ENCODE data around the gene GPC6.

GPC6 gene

DNA sequence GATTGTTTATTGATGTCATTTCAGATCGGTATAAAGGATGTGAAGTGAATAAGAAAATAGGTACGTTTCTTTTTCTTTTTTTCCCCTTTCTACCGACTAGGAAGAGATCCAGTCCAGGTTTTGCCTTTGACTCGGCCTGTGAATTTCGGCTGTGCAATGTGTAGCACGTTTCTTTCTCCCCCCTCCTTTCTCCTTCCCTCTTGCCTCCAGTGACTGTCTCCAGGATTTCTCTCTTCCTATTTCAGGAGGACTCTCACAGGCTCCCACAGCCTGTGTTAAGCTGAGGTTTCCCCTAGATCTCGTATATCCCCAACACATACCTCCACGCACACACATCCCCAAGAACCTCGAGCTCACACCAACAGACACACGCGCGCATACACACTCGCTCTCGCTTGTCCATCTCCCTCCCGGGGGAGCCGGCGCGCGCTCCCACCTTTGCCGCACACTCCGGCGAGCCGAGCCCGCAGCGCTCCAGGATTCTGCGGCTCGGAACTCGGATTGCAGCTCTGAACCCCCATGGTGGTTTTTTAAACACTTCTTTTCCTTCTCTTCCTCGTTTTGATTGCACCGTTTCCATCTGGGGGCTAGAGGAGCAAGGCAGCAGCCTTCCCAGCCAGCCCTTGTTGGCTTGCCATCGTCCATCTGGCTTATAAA lies at the start of gene GPC6:
Gene GPC6 (plus strand): TSS at position 185 of the 657 bp plus-strand sequence.
- Histone ChIP-seq H3K79me2 (ENCODE audit: insufficient read depth, low read depth) (peaks cover 48% of the 10 kb centered on the region), H3K27ac (peak within 1 kb of the TSS; percentile 84), H2AFZ (ENCODE audit: low read depth) (peak within 1 kb of the TSS; percentile 71), H3K9ac (peak within 1 kb of the TSS; percentile 85), H3K4me3 (IDR thresholded peaks at IDR 0.05; ENCODE audit: insufficient read depth, low read depth, low read length) (no peak within 1 kb of the TSS), H3K4me1 (ENCODE audit: low read depth, poor library complexity, severe bottlenecking) (peaks cover 33% of the 10 kb centered on the region), H3K4me2 (peak within 1 kb of the TSS; percentile 95), H3K27me3 (ENCODE audit: insufficient read depth, low read depth) (no peaks in the 10 kb centered on the region), H4K20me1 (ENCODE audit: insufficient read depth) (no peaks in the 10 kb centered on the region), H3K36me3 (ENCODE audit: insufficient read depth) (no peaks in the 10 kb centered on the region)
- TF ChIP-seq, protein P1, sequence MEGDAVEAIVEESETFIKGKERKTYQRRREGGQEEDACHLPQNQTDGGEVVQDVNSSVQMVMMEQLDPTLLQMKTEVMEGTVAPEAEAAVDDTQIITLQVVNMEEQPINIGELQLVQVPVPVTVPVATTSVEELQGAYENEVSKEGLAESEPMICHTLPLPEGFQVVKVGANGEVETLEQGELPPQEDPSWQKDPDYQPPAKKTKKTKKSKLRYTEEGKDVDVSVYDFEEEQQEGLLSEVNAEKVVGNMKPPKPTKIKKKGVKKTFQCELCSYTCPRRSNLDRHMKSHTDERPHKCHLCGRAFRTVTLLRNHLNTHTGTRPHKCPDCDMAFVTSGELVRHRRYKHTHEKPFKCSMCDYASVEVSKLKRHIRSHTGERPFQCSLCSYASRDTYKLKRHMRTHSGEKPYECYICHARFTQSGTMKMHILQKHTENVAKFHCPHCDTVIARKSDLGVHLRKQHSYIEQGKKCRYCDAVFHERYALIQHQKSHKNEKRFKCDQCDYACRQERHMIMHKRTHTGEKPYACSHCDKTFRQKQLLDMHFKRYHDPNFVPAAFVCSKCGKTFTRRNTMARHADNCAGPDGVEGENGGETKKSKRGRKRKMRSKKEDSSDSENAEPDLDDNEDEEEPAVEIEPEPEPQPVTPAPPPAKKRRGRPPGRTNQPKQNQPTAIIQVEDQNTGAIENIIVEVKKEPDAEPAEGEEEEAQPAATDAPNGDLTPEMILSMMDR (conservative IDR thresholded peaks at IDR 0.05; ENCODE audit: low read depth, low read length), result no peak

DNA sequence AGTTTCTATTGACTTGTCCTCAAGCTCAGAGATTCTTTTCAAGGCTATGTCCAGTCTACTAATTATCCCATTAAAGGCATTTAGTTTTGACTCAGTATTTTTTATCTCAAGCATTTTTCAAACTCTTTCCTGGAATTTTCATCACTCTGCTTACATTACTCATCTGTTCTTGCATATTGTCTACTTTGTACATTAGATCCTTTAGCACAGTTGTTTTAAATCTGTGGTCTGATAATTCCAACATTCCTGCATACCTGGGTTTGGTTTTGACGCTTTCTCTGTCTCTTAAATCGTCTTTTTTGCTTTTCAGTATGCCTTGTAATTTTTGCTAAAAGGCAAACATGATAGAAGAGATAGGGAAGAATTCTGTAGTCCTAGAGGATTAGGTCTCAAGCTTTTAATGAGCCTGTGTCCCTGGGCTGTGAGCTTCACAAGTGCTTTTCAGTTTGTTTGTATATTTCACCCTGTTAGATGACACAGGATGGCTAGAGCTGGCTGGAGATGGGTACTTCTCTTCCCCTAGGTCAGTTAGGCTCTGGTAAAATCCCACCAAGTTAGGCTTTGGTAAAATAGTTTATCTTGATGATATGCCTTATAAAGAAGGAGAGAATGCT lies 46.1 kb upstream of the GPC6 start:
- Histone ChIP-seq H3K79me2 (ENCODE audit: insufficient read depth, low read depth) (no peaks in the 10 kb centered on the region), H3K9ac (no peak overlapping the region), H3K4me2 (no peak overlapping the region), H3K27ac (no peak overlapping the region), H3K4me1 (ENCODE audit: low read depth, poor library complexity, severe bottlenecking) (no peaks in the 10 kb centered on the region), H2AFZ (ENCODE audit: low read depth) (no peak overlapping the region), H3K36me3 (ENCODE audit: insufficient read depth) (no peaks in the 10 kb centered on the region), H3K4me3 (IDR thresholded peaks at IDR 0.05; ENCODE audit: insufficient read depth, low read depth, low read length) (no peak overlapping the region), H3K27me3 (ENCODE audit: insufficient read depth, low read depth) (no peaks in the 10 kb centered on the region), H4K20me1 (ENCODE audit: insufficient read depth) (no peaks in the 10 kb centered on the region)
- TF ChIP-seq, protein P1 (conservative IDR thresholded peaks at IDR 0.05; ENCODE audit: low read depth, low read length), result no peak

DNA sequence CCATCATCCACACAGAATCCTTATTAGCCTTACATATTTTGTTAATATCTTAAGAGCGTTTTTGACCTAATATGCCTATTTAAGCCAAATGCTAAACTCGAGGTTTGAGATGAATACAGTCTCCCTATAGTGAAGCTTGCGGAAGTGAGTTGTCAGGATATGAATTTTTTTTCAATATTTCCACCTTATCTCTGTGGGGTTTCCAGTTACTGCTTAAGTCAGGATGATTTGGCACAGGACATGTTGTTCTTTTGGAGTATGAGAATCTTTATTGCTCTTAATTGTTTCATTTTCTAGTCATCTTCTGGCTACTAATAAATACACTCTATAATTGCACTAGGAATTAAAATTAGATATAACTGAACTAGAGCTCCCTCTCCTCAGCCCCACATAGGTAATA lies 44.2 kb upstream of the GPC6 start:
- Histone ChIP-seq H3K27ac (no peak overlapping the region), H4K20me1 (ENCODE audit: insufficient read depth) (no peaks in the 10 kb centered on the region), H3K9ac (no peak overlapping the region), H3K4me3 (IDR thresholded peaks at IDR 0.05; ENCODE audit: insufficient read depth, low read depth, low read length) (no peak overlapping the region), H2AFZ (ENCODE audit: low read depth) (no peak overlapping the region), H3K79me2 (ENCODE audit: insufficient read depth, low read depth) (no peaks in the 10 kb centered on the region), H3K36me3 (ENCODE audit: insufficient read depth) (no peaks in the 10 kb centered on the region), H3K4me1 (ENCODE audit: low read depth, poor library complexity, severe bottlenecking) (no peaks in the 10 kb centered on the region), H3K4me2 (no peak overlapping the region), H3K27me3 (ENCODE audit: insufficient read depth, low read depth) (no peaks in the 10 kb centered on the region)
- TF ChIP-seq, protein P1 (conservative IDR thresholded peaks at IDR 0.05; ENCODE audit: low read depth, low read length), result no peak

DNA sequence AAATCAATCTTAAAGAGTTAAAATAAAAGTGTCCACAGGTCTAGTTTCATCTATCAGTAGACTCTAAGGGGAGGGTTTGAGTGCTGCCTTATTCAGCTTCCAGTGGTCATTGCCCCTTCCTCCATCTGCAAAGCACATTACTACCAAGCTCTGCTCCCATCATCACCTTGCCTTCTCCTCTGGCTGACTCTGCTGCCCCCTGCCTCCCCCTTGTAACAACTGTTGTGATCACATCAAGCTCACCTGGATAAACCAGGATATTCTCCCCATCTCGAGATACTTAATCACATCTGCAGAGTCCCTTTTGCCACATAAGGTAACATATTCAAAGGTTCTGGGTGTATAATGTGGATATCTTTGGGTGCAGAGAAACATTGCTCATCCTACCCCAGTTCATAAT lies 43.3 kb upstream of the GPC6 start:
- Histone ChIP-seq H3K4me1 (ENCODE audit: low read depth, poor library complexity, severe bottlenecking) (no peaks in the 10 kb centered on the region), H3K4me2 (no peak overlapping the region), H2AFZ (ENCODE audit: low read depth) (no peak overlapping the region), H3K79me2 (ENCODE audit: insufficient read depth, low read depth) (no peaks in the 10 kb centered on the region), H4K20me1 (ENCODE audit: insufficient read depth) (no peaks in the 10 kb centered on the region), H3K9ac (no peak overlapping the region), H3K27me3 (ENCODE audit: insufficient read depth, low read depth) (no peaks in the 10 kb centered on the region), H3K36me3 (ENCODE audit: insufficient read depth) (no peaks in the 10 kb centered on the region), H3K27ac (no peak overlapping the region), H3K4me3 (IDR thresholded peaks at IDR 0.05; ENCODE audit: insufficient read depth, low read depth, low read length) (no peak overlapping the region)
- TF ChIP-seq, protein P1 (conservative IDR thresholded peaks at IDR 0.05; ENCODE audit: low read depth, low read length), result no peak
